Loucy (cell line): Measurements from ENCODE around the gene LYPD6.

Experiments
- EZH2phosphoT487 ChIP-seq: fragments of 200-600 bp; IDR thresholded peaks from 2 replicates; pipeline ENCODE4 v1.6.1; 2018; ENCODE audit warnings: antibody characterized with exemption, mild to moderate bottlenecking, moderate library complexity, borderline replicate concordance
- TF ChIP-seq, protein P1 (sequence below): fragments of 200-600 bp; sonication (generic); conservative IDR thresholded peaks from 2 replicates; pipeline ENCODE4 v1.5.1; 2014; ENCODE audit warnings: mild to moderate bottlenecking, antibody characterized with exemption, low read length

DNA sequence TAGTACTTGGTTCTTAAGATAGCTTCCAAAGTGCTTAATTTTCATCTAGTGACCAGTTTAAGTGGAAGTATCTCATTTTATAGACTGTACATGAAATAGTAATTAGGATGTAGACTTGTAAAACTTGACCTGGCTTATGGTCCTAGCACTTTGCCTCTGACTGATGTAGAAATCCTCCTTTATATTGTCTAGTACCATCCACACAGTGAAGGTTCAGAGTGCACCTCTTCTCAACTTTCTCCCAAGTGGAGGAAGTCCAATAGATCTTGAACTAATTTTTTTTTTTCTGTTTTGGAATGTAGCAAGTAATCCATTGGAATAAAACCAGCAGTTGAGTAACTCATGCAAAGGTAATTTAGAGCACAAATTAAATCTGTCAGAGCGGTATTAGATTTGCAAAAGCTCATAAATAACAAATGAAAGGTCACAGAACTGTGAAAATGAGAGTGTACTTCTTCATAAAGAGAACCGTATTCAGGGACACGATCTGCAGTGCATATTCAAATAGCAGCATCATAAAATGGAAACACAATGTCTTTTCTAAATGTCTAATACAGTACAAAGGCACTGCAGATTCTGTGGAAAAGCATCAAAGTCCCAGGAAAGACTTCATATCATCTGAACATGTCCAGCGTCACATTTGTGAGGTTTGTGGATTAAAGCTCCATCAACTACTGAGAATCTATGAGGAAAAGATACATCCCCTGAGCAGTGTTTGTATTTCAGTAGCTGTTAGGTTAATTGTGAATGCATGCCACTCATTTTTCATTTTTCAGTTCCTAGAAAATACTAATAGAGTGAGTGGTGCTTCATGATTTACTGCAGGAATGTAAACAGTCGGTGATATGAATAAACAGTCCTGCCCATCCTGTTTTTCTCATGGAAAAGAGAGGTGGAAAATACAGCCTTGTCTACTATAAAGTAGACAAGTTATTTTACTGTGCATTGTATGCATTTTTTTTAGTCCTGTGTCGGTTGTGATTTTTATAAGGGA, 100.7 kb downstream of the LYPD6 start:
- TF ChIP-seq, protein P1, sequence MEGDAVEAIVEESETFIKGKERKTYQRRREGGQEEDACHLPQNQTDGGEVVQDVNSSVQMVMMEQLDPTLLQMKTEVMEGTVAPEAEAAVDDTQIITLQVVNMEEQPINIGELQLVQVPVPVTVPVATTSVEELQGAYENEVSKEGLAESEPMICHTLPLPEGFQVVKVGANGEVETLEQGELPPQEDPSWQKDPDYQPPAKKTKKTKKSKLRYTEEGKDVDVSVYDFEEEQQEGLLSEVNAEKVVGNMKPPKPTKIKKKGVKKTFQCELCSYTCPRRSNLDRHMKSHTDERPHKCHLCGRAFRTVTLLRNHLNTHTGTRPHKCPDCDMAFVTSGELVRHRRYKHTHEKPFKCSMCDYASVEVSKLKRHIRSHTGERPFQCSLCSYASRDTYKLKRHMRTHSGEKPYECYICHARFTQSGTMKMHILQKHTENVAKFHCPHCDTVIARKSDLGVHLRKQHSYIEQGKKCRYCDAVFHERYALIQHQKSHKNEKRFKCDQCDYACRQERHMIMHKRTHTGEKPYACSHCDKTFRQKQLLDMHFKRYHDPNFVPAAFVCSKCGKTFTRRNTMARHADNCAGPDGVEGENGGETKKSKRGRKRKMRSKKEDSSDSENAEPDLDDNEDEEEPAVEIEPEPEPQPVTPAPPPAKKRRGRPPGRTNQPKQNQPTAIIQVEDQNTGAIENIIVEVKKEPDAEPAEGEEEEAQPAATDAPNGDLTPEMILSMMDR: no peak
- no peak for TF ChIP-seq EZH2phosphoT487
